Naive thymus-derived CD8-positive, alpha-beta T cell (primary cell): ENCODE results near the gene CLOCK. TPM values are rescaled to one million over a fixed set of nuclear protein-coding genes. Genes with fewer than 3 reads are reported as not detected.
"Not testable (repeated sequence)": the region's sequence is repeated elsewhere in the genome, so short reads cannot be mapped to it uniquely, and the experiment has no call there.

Source experiments
- ATAC-seq, 2 donors: fragments of 150-1000 bp; cut with Tn5 transposase in 1 of 2; sonication (Bioruptor Pico), chemical (Tn5 transposase) in 1 of 2; 1 replicate in 1 of 2; 2 replicates in 1 of 2; pipeline ENCODE4 v1.10.0; 2021; ENCODE audit warnings: mild to moderate bottlenecking in 2 of 2, moderate library complexity in 2 of 2
- POLR2A ChIA-PET: fragments of 350-600 bp; sonication (Branson Sonifier 250); formaldehyde crosslinking; loops from one replicate; lab custom pipeline; 2021; ENCODE audit warnings: antibody characterized with exemption; lab: Charles Lee
- DNase-seq, 10 donors: peaks; one replicate each; pipeline versions ENCODE4 v3.0.0 to v3.0.0-alpha.2; 2020 to 2022
- H3K27ac Mint-ChIP-seq, 10 donors: one replicate each; pipeline ENCODE4 v1.8.0; 2020 to 2022; ENCODE audit warnings: mild to moderate bottlenecking in 10 of 10, mixed read lengths in 10 of 10, moderate library complexity in 4 of 10, inconsistent platforms in 1 of 10
- H3K27me3 Mint-ChIP-seq, 5 donors: one replicate each; pipeline ENCODE4 v1.8.0; 2021 to 2022; ENCODE audit warnings: mixed read lengths in 5 of 5
- H3K36me3 Mint-ChIP-seq, 3 donors: one replicate each; pipeline ENCODE4 v1.8.0; 2020 to 2022; ENCODE audit warnings: mixed read lengths in 3 of 3, mild to moderate bottlenecking in 2 of 3, inconsistent platforms in 1 of 3
- H3K4me1 Mint-ChIP-seq, 4 donors: one replicate each; pipeline ENCODE4 v1.8.0; 2021 to 2022; ENCODE audit warnings: mixed read lengths in 4 of 4
- H3K4me3 Mint-ChIP-seq, 10 donors: one replicate each; pipeline ENCODE4 v1.8.0; 2020 to 2022; ENCODE audit warnings: mild to moderate bottlenecking in 10 of 10, mixed read lengths in 10 of 10, moderate library complexity in 6 of 10, inconsistent platforms in 1 of 10
- H3K9me3 Mint-ChIP-seq, 9 donors: one replicate each; pipeline ENCODE4 v1.8.0; 2020 to 2022; ENCODE audit warnings: mixed read lengths in 9 of 9, mild to moderate bottlenecking in 3 of 9, inconsistent platforms in 1 of 9, moderate library complexity in 1 of 9
- polyA plus RNA-seq, 3 donors: library from polyadenylated mRNA; unstranded; fragments of 300-500 nt; fragmentation: Illumina TruSeq; gene quantifications; one replicate each; pipeline ENCODE4 v1.2.3, GENCODE V29; 2021
- total RNA-seq, 8 experiments: library from RNA in 2 of 8; stranded (reverse) in 2 of 8; gene quantifications; one replicate each; pipeline ENCODE4 v1.2.3 and lab custom pipeline; 2021 to 2026

CLOCK gene, protein sequence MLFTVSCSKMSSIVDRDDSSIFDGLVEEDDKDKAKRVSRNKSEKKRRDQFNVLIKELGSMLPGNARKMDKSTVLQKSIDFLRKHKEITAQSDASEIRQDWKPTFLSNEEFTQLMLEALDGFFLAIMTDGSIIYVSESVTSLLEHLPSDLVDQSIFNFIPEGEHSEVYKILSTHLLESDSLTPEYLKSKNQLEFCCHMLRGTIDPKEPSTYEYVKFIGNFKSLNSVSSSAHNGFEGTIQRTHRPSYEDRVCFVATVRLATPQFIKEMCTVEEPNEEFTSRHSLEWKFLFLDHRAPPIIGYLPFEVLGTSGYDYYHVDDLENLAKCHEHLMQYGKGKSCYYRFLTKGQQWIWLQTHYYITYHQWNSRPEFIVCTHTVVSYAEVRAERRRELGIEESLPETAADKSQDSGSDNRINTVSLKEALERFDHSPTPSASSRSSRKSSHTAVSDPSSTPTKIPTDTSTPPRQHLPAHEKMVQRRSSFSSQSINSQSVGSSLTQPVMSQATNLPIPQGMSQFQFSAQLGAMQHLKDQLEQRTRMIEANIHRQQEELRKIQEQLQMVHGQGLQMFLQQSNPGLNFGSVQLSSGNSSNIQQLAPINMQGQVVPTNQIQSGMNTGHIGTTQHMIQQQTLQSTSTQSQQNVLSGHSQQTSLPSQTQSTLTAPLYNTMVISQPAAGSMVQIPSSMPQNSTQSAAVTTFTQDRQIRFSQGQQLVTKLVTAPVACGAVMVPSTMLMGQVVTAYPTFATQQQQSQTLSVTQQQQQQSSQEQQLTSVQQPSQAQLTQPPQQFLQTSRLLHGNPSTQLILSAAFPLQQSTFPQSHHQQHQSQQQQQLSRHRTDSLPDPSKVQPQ
- total RNA-seq (10 to 100 TPM; 10.9 to 12.6 TPM), polyA plus RNA-seq (1 to 10 TPM; 4.8 to 5.2 (median 5.1) TPM), total RNA-seq (lab: John Stamatoyannopoulos, UW) (21.2 to 39.2 (median 33.7) reads per million in 6 experiments)

DNA sequence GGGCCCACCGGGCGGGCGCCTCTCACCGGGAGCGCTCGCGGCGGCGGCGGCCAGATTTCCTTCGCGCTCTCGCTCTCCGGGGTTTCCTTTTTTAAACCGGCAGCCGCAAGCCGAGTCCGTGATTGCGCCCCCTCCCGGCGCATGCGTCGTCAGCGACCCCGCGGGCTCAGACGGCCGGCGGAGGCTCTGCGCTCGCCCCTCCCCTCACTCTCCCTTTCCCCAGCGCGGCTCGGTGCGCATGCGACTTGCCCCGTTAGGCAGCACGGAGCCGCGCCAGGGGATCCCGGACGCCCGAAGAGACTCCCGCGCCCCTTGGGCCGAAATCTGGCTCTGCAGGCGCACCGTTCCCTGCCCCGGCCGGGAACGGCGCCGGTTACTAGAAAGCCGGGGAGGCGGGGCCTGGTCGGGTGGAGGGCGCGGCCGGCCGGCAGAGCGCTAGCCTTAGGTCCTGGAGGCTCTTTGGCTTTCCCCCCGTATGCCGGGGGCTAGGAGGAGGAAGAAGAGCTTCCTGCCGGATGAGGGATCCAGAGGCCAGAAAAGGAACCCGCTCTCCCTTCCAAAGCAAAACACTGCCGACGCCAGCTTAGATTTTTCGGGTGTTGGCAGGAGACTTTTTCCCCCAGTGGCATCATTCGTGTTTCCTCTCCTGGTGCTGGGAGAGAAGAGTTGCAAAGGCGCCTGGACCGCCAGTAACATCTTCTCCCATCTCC lies at the start of gene CLOCK:
Gene CLOCK, minus strand, starts transcription at position 154 of the 710 bp plus-strand sequence. CDS start 64,124 bp downstream, outside the sequence.
- Mint-ChIP-seq H3K4me3 (peak within 1 kb of the TSS; percentile 84 to 96 (median 93)), H3K36me3 (no peaks in the 10 kb centered on the region), H3K27ac (peak within 1 kb of the TSS; percentile 89 to 97 (median 92)), H3K4me1 (peaks cover 11 to 46% (median 39%) of the 10 kb centered on the region in 4 donors), H3K9me3 (no peaks in the 10 kb centered on the region), H3K27me3 (peaks cover 0 to 3% (median 0%) of the 10 kb centered on the region in 5 donors)
- ATAC-seq (peak; percentile 72 to 73), DNase-seq (peak; percentile 73 to 91 (median 82))
- POLR2A ChIA-PET = interaction anchor here (0.8 to 2.6 kb wide), 6 partner anchors 37 to 200 kb away, joined by 4 to 16 read pairs (median 6); partner anchors contain the start of genes SRD5A3 and TMEM165

DNA sequence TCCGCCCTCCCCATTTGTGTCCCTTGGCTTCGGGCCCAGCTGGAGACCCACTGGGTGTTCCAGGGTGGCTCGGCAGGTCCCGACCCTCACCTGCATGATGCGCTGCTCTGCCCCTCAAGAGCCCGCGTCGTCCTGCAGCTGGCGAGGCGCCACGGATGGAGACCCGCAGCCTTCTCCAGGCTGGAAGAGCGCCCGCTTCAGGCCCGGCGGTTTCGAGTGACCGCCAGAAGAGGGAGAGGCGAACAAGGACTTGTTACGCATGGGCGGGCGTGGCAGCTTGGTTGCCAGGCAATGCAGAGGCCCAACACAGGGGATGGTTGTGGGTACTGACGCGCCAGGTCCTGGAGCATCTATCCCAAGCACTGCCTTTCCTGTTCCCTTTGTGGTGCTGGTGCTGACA lies 45.3 kb upstream of the CLOCK start, which contains the start of gene PDCL2:
Gene PDCL2, minus strand, starts transcription at position 232 of the 400 bp plus-strand sequence. Its CDS starts 136 bp downstream, at position 96.
- Mint-ChIP-seq H3K27ac (no peak within 1 kb of the TSS), H3K9me3 (peaks cover 0 to 7% (median 5%) of the 10 kb centered on the region in 9 donors), H3K4me3 (no peak within 1 kb of the TSS), H3K27me3 (peaks cover 0 to 10% (median 3%) of the 10 kb centered on the region in 5 donors), H3K4me1 (no peaks in the 10 kb centered on the region), H3K36me3 (peaks cover 0 to 5% (median 0%) of the 10 kb centered on the region in 3 donors)
- ATAC-seq = no peak
- POLR2A ChIA-PET = no interaction called here
- DNase-seq = no peak

DNA sequence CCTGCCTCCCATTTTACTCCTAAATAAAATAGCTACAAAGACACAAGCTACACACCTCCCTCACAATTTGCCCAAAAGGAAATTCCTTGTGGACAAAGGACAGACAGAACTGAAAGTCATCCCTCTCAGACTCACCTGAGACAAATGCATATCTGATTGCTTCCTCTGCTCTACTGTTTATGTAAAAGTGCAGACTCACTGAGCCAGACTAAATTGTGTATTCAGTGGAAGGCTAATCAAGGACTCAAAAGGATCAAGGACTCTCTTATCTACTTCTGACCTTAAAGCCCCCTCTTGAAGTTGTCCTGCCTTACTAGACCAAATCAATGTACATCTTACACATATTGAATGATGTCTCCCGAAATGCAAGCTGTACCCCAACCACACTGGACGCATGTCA lies 41.5 kb upstream of the CLOCK start:
- POLR2A ChIA-PET = no interaction called here
- DNase-seq = no peak
- no peak for ATAC-seq
- Mint-ChIP-seq H3K4me3 (no peak overlapping the region), H3K36me3 (peaks cover 0 to 5% (median 0%) of the 10 kb centered on the region in 3 donors), H3K4me1 (no peaks in the 10 kb centered on the region), H3K27ac (no peak overlapping the region), H3K27me3 (peaks cover 0 to 24% (median 5%) of the 10 kb centered on the region in 5 donors), H3K9me3 (peaks cover 0 to 14% (median 9%) of the 10 kb centered on the region in 9 donors)

DNA sequence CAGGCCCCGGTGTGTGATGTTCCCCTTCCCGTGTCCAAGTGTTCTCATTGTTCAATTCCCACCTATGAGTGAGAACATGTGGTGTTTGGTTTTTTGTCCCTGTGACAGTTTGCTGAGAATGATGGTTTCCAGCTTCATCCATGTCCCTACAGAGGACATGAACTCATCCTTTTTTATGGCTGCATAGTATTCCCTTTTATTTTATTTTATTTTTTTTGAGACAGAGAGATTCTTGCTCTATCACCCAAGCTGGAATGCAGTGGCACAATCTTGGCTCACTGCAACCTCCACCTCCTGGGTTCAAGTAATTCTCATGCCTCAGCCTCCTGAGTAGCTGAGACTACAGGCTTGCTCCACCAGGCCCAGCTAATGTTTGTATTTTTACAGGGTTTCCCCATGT lies 36.1 kb upstream of the CLOCK start:
- DNase-seq, H3K36me3 Mint-ChIP-seq, ATAC-seq, H3K4me3 Mint-ChIP-seq, H3K4me1 Mint-ChIP-seq, POLR2A ChIA-PET, H3K27ac Mint-ChIP-seq: not testable (repeated sequence)
- Mint-ChIP-seq H3K9me3 (peaks cover 0 to 16% (median 9%) of the 10 kb centered on the region in 9 donors), H3K27me3 (peaks cover 0 to 18% (median 4%) of the 10 kb centered on the region in 5 donors)

DNA sequence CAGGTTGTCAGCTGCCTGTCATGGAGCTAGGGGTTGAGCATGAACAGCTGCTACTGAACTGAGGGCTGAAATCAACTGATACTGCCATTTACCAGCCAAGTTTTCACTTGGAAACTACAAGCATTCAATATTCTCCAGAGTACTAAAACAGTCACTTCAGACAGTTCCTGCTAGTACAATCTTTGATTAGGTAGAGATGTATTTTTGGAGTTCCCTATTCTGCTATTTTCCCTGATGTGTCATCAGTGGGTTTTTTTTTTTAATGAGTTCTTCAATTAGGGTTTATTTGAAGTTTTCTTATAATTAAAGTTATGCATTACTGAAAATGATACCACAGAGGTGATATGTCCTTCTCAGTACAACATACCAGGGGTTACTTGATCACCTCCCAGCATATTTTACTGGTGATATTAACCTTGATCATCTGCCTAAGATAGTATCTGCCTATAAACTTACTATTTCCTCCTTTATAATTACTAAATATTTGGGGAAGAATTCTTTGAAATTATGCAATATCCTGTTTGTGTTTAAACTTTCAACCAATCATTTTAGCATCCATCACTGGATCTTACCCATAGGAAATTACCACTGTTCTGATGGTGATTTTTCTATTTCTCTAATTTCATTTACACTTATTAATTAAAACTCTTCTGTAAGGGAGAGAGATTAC lies 31.8 kb upstream of the CLOCK start:
- H3K27ac Mint-ChIP-seq = no peak overlapping the region
- ATAC-seq = no peak
- POLR2A ChIA-PET = no interaction called here
- H3K4me1 Mint-ChIP-seq = no peaks in the 10 kb centered on the region
- DNase-seq = no peak
- peaks cover 0 to 6% (median 2%) of the 10 kb centered on the region in 5 donors for H3K27me3 Mint-ChIP-seq
- H3K4me3 Mint-ChIP-seq = no peak overlapping the region
- H3K36me3 Mint-ChIP-seq = peaks cover 0 to 29% (median 22%) of the 10 kb centered on the region in 3 donors
- peaks cover 11 to 49% (median 29%) of the 10 kb centered on the region in 9 donors for H3K9me3 Mint-ChIP-seq

DNA sequence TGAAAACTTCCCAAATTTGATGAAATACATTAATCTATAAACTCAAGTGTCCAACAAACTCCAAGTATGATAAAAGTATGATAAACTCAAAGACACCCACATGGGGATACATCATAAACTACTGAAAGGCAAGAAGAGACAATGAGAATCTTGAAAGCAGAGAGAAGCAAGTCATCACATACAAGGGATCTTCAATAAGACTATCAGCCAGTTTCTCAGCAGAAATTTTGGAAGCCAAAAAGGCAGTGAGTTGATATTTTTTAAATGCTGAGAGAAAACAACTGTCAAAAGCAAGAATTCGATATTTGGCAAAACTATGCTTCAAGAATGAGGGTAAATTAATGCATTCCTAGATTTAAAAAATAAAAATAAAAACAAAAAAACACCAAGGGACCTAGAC lies 28.8 kb upstream of the CLOCK start:
- Mint-ChIP-seq H3K4me3 (no peak overlapping the region), H3K27ac (no peak overlapping the region), H3K27me3 (peaks cover 0 to 11% (median 6%) of the 10 kb centered on the region in 5 donors), H3K36me3 (peaks cover 0 to 29% (median 22%) of the 10 kb centered on the region in 3 donors), H3K4me1 (no peaks in the 10 kb centered on the region), H3K9me3 (peaks cover 11 to 42% (median 26%) of the 10 kb centered on the region in 9 donors)
- POLR2A ChIA-PET = no interaction called here
- no peak for DNase-seq
- ATAC-seq = no peak

DNA sequence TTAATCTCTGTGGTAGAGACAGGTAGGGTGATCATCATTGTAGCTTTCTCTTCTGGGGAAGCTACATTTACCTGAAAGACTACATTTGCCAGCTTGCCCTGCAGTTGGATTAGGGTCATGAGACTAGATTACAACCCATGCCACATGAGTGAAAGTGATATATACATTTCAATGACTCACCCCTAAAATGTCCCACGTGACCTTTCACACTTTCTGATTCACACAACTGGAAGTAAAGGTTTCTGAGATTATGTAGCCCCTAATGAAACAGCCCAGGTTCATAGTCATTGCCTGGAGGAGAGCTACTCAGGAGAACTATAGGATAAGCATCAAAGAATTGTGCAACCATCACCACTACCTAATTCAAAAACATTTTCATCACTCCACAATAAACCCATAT lies 27.5 kb upstream of the CLOCK start:
- no peaks in the 10 kb centered on the region for H3K4me1 Mint-ChIP-seq
- no peak for ATAC-seq
- H3K4me3 Mint-ChIP-seq = no peak overlapping the region
- no peak for DNase-seq
- H3K36me3 Mint-ChIP-seq = peaks cover 0 to 29% (median 22%) of the 10 kb centered on the region in 3 donors
- POLR2A ChIA-PET = no interaction called here
- H3K9me3 Mint-ChIP-seq = peaks cover 11 to 42% (median 26%) of the 10 kb centered on the region in 9 donors
- no peak overlapping the region for H3K27ac Mint-ChIP-seq
- peaks cover 0 to 11% (median 6%) of the 10 kb centered on the region in 5 donors for H3K27me3 Mint-ChIP-seq

DNA sequence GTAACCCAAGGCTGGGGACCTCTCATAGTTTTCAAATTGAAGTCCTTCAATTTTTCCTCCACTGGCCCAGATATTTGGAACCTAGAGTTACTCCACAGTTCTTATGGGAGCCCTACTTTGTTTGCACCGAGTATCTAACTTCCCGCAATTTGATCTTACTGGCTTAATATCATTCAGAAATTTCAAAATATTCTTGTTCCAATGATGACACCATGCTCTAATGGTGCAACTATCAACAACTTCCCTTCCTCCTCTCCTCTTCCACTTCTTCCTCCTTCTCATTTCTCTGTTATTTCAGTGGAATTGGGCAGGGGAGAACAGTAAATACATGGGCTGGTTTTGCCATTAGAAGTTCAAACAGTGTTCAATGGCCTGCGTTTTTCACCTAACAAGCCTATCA lies 25.1 kb upstream of the CLOCK start:
- H3K4me3 Mint-ChIP-seq = no peak overlapping the region
- H3K27ac Mint-ChIP-seq = peak overlapping the region in 1 of 10 donors; percentile 41
- DNase-seq (no peak), ATAC-seq (no peak)
- H3K4me1 Mint-ChIP-seq = no peaks in the 10 kb centered on the region
- POLR2A ChIA-PET = no interaction called here
- peaks cover 0 to 9% (median 6%) of the 10 kb centered on the region in 5 donors for H3K27me3 Mint-ChIP-seq
- H3K9me3 Mint-ChIP-seq = peaks cover 9 to 28% (median 22%) of the 10 kb centered on the region in 9 donors
- H3K36me3 Mint-ChIP-seq = peaks cover 0 to 22% (median 18%) of the 10 kb centered on the region in 3 donors

DNA sequence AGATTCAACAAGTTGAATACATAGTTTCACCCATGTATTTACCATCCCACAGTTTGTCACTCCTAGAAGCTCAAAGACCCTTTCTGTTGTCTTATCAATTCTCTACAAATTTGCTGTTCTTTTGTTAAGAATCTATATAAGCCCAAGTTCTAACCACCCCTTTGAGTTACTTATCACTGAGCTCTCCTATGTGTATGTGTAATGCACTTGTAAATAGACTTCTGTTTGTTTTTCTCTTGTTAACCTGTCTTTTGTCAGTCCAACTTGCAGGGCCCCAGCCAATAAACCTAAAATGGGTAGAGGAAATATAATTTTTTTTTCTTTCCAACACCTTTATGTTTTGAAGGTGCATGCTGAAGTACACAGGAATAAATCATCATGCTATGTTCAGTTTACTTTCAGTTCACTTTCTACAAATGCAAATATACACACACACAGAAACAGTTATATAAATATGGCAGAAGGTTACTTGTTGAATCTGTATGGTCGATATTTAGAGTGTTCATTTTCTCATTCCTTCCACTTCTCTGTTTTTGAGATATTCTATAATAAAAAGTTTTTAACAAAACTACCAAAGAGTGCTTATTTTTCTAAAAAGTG lies 22.3 kb upstream of the CLOCK start:
- ATAC-seq (no peak), DNase-seq (no peak)
- H3K27ac Mint-ChIP-seq = no peak overlapping the region
- peaks cover 0 to 9% (median 6%) of the 10 kb centered on the region in 5 donors for H3K27me3 Mint-ChIP-seq
- peaks cover 0 to under 1% (median 0%) of the 10 kb centered on the region in 9 donors for H3K9me3 Mint-ChIP-seq
- H3K4me3 Mint-ChIP-seq = no peak overlapping the region
- POLR2A ChIA-PET = no interaction called here
- H3K36me3 Mint-ChIP-seq = peaks cover 0 to under 1% (median 0%) of the 10 kb centered on the region in 3 donors
- H3K4me1 Mint-ChIP-seq = no peaks in the 10 kb centered on the region

DNA sequence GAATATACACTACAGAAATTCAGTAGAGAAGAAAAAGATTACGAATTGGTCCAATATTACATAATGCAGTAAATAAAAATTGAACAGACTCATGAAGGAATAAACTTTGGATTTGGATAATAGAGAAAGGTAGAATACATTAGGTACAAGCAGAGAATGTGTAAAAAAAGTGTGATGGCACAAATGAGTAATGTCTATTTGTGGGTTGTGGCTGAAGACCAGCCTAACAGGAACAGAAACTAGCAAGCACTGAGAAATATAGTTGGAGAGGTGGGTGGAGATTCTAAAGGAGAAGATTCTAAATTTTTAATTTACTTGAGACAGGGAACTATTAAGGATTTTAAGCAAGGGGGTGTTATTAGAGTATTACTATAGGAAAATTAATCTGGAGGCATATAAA lies 15.2 kb upstream of the CLOCK start:
- H3K36me3 Mint-ChIP-seq = no peaks in the 10 kb centered on the region
- H3K4me3 Mint-ChIP-seq = no peak overlapping the region
- H3K9me3 Mint-ChIP-seq = no peaks in the 10 kb centered on the region
- peaks cover 0 to 10% (median 0%) of the 10 kb centered on the region in 4 donors for H3K4me1 Mint-ChIP-seq
- ATAC-seq = no peak
- H3K27me3 Mint-ChIP-seq = peaks cover 0 to 9% (median 7%) of the 10 kb centered on the region in 5 donors
- DNase-seq = no peak
- POLR2A ChIA-PET = no interaction called here
- no peak overlapping the region for H3K27ac Mint-ChIP-seq

DNA sequence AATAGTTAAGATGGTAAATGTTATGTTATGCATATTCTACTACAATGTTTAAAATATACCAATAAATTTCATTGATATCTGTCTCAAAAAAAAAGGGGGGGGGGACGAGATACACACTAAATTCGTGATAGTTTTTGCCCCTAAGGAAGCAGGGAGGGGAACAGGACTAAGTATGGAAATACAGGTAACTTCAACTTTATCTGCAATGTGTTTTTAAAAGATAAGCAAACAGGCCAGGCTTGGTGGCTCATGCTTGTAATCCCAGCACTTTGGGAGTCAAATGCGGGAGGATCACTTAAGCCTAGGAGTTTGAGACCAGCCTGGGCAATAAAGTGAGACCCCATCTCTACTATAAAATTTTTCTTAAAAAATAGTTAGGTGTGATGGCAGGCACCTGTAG lies 13.4 kb upstream of the CLOCK start:
- H3K4me3 Mint-ChIP-seq = no peak overlapping the region
- H3K9me3 Mint-ChIP-seq = no peaks in the 10 kb centered on the region
- H3K27ac Mint-ChIP-seq = no peak overlapping the region
- peaks cover 0 to 10% (median 0%) of the 10 kb centered on the region in 4 donors for H3K4me1 Mint-ChIP-seq
- POLR2A ChIA-PET = no interaction called here
- peaks cover 0 to 10% (median 7%) of the 10 kb centered on the region in 5 donors for H3K27me3 Mint-ChIP-seq
- DNase-seq (no peak), ATAC-seq (no peak)
- H3K36me3 Mint-ChIP-seq = no peaks in the 10 kb centered on the region
